ENCODE results near the gene NDUFAF8. TPM values are rescaled to one million over a fixed set of nuclear protein-coding genes. Genes with fewer than 3 reads are reported as not detected.

Gene NDUFAF8
- total and polyA plus RNA-seq, 8 donors: 14.5 to 185 (median 43.4) TPM; not detected in 1

GRCh38 chr17:81203136-81203535 is 36.0 kb upstream of the NDUFAF8 start:
- H3K27ac ChIP-seq: no peak overlapping the region
- no peak overlapping the region for H3K4me3 ChIP-seq
- H3K9me3 ChIP-seq: no peaks in the 10 kb centered on the region
- no peak for DNase-seq
- H3K27me3 ChIP-seq: no peaks in the 10 kb centered on the region
- 92 to 98% (median 96%) methylated on average over 20 of the region's 20 CpGs for WGBS, 5 donors
- TF ChIP-seq POLR2AphosphoS5 (IDR thresholded peaks at IDR 0.05) (no peak), CTCF (IDR thresholded peaks at IDR 0.05) (no peak), EP300 (IDR thresholded peaks at IDR 0.05) (no peak)
- intact Hi-C loops (cut with DNase I; ENCODE audit: low total_unique reads): no loop called here
- H3K36me3 ChIP-seq: peaks cover 0 to 57% (median 41%) of the 10 kb centered on the region in 4 donors
- peaks cover 0 to 20% (median 12%) of the 10 kb centered on the region in 4 donors for H3K4me1 ChIP-seq

- TF ChIP-seq CTCF (IDR thresholded peaks at IDR 0.05): no peak
- TF ChIP-seq EP300 (IDR thresholded peaks at IDR 0.05): no peak
- no peak for TF ChIP-seq POLR2A (IDR thresholded peaks at IDR 0.05)
- TF ChIP-seq POLR2AphosphoS5 (IDR thresholded peaks at IDR 0.05): no peak
- H3K9me3 ChIP-seq: no peaks in the 10 kb centered on the region
- H3K27me3 ChIP-seq: no peaks in the 10 kb centered on the region
- peaks cover 0 to 16% (median 12%) of the 10 kb centered on the region in 4 donors for H3K4me1 ChIP-seq
- peaks cover 0 to 50% (median 31%) of the 10 kb centered on the region in 4 donors for H3K36me3 ChIP-seq
- H3K4me3 ChIP-seq: no peak overlapping the region
- intact Hi-C loops (cut with DNase I; ENCODE audit: low total_unique reads): no loop called here
- H3K27ac ChIP-seq: no peak overlapping the region
- WGBS, 5 donors: 45 to 76% (median 63%) methylated on average over 4 to 10 of the region's 10 CpGs
- DNase-seq: no peak
Measured at GRCh38 chr17:81204578-81204977, 34.5 kb upstream of the NDUFAF8 start.

- WGBS, 5 donors: 80 to 91% (median 84%) methylated on average over 4 of the region's 4 CpGs
Measured at GRCh38 chr17:81206166-81206565, 33.0 kb upstream of the NDUFAF8 start.

GRCh38 chr17:81206657-81207056 is 32.5 kb upstream of the NDUFAF8 start:
- H3K27me3 ChIP-seq: no peaks in the 10 kb centered on the region
- H3K4me1 ChIP-seq: no peaks in the 10 kb centered on the region
- no peaks in the 10 kb centered on the region for H3K9me3 ChIP-seq
- peaks cover 0 to 44% (median 31%) of the 10 kb centered on the region in 4 donors for H3K36me3 ChIP-seq
- TF ChIP-seq POLR2AphosphoS5 (IDR thresholded peaks at IDR 0.05) (no peak), POLR2A (IDR thresholded peaks at IDR 0.05) (no peak), CTCF (IDR thresholded peaks at IDR 0.05) (no peak), EP300 (IDR thresholded peaks at IDR 0.05) (no peak)
- intact Hi-C loops (cut with DNase I; ENCODE audit: low total_unique reads): no loop called here
- no peak for DNase-seq
- no peak overlapping the region for H3K4me3 ChIP-seq
- no peak overlapping the region for H3K27ac ChIP-seq
- WGBS, 5 donors: 94 to 99% (median 95%) methylated on average over 12 of the region's 12 CpGs

More at GRCh38 chr17:81206166-81206565, 33.0 kb upstream of the NDUFAF8 start:
- DNase-seq: no peak
- H3K4me3 ChIP-seq: no peak overlapping the region
- intact Hi-C loops (cut with DNase I; ENCODE audit: low total_unique reads): no loop called here
- no peak overlapping the region for H3K27ac ChIP-seq
- H3K9me3 ChIP-seq: no peaks in the 10 kb centered on the region
- no peaks in the 10 kb centered on the region for H3K27me3 ChIP-seq
- H3K36me3 ChIP-seq: peaks cover 0 to 44% (median 31%) of the 10 kb centered on the region in 4 donors
- H3K4me1 ChIP-seq: peaks cover 0 to 1% (median under 1%) of the 10 kb centered on the region in 4 donors
- TF ChIP-seq POLR2AphosphoS5 (IDR thresholded peaks at IDR 0.05) (no peak), EP300 (IDR thresholded peaks at IDR 0.05) (no peak), CTCF (IDR thresholded peaks at IDR 0.05) (no peak), POLR2A (IDR thresholded peaks at IDR 0.05) (no peak)
